Lung (tissue), 12 donors: ENCODE results near the gene EBF3. TPM values are rescaled to one million over a fixed set of nuclear protein-coding genes. Genes with fewer than 3 reads are reported as not detected.

ENCODE experiments used
- ATAC-seq: fragments of 200-7000 bp; cut with Tn5 transposase; one replicate; pipeline ENCODE4 v1.9.1; 2020; ENCODE audit warnings: moderate number of reproducible peaks; ENCODE audit not compliant: insufficient read depth, low FRiP score
- DNase-seq, 3 donors: peaks; one replicate each; pipeline ENCODE4 v3.0.0-alpha.2; 2013 to 2017
- H3K27ac ChIP-seq, 2 donors: one replicate each; pipeline ENCODE4 v1.5.1; 2013; ENCODE audit warnings: mild to moderate bottlenecking in 2 of 2, moderate library complexity in 2 of 2, control low read depth in 1 of 2, inconsistent platforms in 1 of 2, low read depth in 1 of 2, low read length in 1 of 2
- H3K27me3 ChIP-seq, 3 donors: one replicate each; pipeline ENCODE4 v1.5.1; 2013; ENCODE audit warnings: low read length in 2 of 3; ENCODE audit not compliant: control insufficient read depth in 3 of 3, insufficient read depth in 3 of 3
- H3K36me3 ChIP-seq, 4 donors: one replicate each; pipeline ENCODE4 v1.5.1; 2013; ENCODE audit warnings: low read length in 4 of 4, mild to moderate bottlenecking in 1 of 4, moderate library complexity in 1 of 4; ENCODE audit not compliant: control insufficient read depth in 4 of 4, insufficient read depth in 4 of 4
- H3K4me1 ChIP-seq, 5 donors: one replicate each; pipeline ENCODE4 v1.5.1; 2013; ENCODE audit warnings: low read length in 5 of 5, mild to moderate bottlenecking in 2 of 5, moderate library complexity in 1 of 5; ENCODE audit not compliant: control insufficient read depth in 5 of 5, insufficient read depth in 5 of 5
- H3K4me3 ChIP-seq: one replicate; pipeline ENCODE4 v1.5.1; 2013; ENCODE audit warnings: mild to moderate bottlenecking, control low read depth, moderate library complexity
- H3K9ac ChIP-seq, 2 donors: one replicate each; pipeline ENCODE4 v1.5.1; 2013; ENCODE audit warnings: low read length in 2 of 2, control low read depth in 1 of 2; ENCODE audit not compliant: insufficient read depth in 1 of 2
- H3K9me3 ChIP-seq, 4 donors: one replicate each; pipeline ENCODE4 v1.5.1; 2013; ENCODE audit warnings: low read length in 3 of 4, mild to moderate bottlenecking in 1 of 4, moderate library complexity in 1 of 4; ENCODE audit not compliant: control insufficient read depth in 4 of 4, insufficient read depth in 3 of 4
- WGBS, 2 donors: extraction: QIAGEN DNeasy Blood & Tissue Kit; methylation state at CpG; one replicate each; pipeline ENCODE4 v1.1.7; 2013; 5-methylcytosine and 5-hydroxymethylcytosine counted together
- polyA plus RNA-seq, 2 donors: library from polyadenylated mRNA; stranded (reverse); fragments of 200-250 nt; gene quantifications; one replicate each; pipeline ENCODE4 v1.2.1, GENCODE V29; 2013
- total RNA-seq, 2 donors: library from RNA; depleted of rRNA in 1 of 2; stranded (reverse); fragments of >200 nt in 1 of 2; gene quantifications; one replicate each; pipeline ENCODE4 v1.2.1, GENCODE V29; 2014 to 2021
- TF ChIP-seq, protein P1 (sequence below): IDR thresholded peaks from 2 replicates; pipeline ENCODE4 v1.5.1; 2012; ENCODE audit warnings: mild to moderate bottlenecking; ENCODE audit errors: control extremely low read depth, extremely low read depth
- donor health status: control.
- donor health status: control.
- donor health status: Bipolar disorder and iron deficiency.
- donor health status: healthy.
- donor health status: DM: yes; HTN: yes; CAD: no.

Gene EBF3
- total and polyA plus RNA-seq, 4 donors: 0.06 to 1.1 (median 0.08) TPM; not detected in 1

DNA sequence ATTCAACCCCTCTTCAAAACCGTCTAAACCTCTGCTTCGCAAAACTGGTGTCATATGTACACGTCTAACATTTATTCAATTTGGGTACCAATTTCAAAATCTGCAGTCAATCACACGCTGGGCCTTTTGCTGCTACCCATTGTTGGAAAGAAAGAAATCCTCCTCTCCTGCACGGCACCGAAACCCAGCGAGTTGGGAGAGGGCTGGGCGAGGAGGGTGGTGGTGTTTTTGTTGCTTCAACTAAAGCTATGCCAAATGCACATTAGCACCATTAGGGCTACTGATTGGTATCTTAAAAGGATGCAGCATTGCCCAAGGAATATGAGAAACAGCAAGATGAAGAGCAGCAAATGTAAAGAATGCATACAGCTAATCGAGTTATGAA is 7.8 kb downstream of the EBF3 start:
- Histone ChIP-seq H3K9me3 (peaks cover 0 to 7% (median 0%) of the 10 kb centered on the region in 4 donors), H3K36me3 (no peaks in the 10 kb centered on the region), H3K27me3 (peaks cover 26 to 78% (median 76%) of the 10 kb centered on the region in 3 donors), H3K27ac (peak overlapping the region in 1 of 2 donors; percentile 71), H3K4me1 (peaks cover 0 to 10% (median 0%) of the 10 kb centered on the region in 5 donors), H3K9ac (no peak overlapping the region), H3K4me3 (no peak overlapping the region)
- ATAC-seq: no peak
- WGBS, 2 donors: 30 to 35% methylated on average over 9 of the region's 9 CpGs
- peak in 1 of 3 donors; percentile 1 for DNase-seq
- TF ChIP-seq, protein P1, sequence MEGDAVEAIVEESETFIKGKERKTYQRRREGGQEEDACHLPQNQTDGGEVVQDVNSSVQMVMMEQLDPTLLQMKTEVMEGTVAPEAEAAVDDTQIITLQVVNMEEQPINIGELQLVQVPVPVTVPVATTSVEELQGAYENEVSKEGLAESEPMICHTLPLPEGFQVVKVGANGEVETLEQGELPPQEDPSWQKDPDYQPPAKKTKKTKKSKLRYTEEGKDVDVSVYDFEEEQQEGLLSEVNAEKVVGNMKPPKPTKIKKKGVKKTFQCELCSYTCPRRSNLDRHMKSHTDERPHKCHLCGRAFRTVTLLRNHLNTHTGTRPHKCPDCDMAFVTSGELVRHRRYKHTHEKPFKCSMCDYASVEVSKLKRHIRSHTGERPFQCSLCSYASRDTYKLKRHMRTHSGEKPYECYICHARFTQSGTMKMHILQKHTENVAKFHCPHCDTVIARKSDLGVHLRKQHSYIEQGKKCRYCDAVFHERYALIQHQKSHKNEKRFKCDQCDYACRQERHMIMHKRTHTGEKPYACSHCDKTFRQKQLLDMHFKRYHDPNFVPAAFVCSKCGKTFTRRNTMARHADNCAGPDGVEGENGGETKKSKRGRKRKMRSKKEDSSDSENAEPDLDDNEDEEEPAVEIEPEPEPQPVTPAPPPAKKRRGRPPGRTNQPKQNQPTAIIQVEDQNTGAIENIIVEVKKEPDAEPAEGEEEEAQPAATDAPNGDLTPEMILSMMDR: no peak

DNA sequence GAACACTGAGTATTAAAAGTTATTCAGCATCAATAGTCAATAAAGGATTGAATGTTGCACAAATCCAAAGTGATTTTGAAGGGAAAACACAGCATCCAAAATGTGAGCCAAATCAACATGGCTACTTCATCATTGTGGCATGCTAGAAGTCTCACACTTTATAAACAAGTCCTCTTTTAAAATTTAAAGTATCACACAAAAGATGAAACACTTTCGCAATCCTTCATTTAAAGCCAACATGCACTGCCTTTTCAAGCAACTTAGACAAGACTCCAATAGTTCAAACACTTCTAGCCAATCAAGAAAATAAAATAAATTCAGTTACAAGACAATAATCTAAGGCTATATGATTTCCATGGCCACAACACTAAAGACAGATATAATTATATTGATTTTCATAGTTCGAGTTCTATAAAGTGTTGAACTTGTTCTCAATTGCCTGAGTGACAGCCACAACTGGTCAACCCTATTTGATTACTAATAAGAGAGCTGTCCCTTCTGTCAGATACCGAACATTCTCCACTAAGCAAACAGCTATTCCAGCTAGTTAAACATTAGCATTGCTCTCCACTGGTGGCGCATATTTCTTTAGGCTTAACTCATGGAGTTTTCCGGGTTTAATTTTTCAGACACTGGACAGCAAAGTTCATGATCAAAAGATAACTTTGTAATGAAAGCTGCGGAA is 8.3 kb downstream of the EBF3 start:
- Histone ChIP-seq H3K27me3 (peaks cover 21 to 73% (median 71%) of the 10 kb centered on the region in 3 donors), H3K9ac (no peak overlapping the region), H3K36me3 (no peaks in the 10 kb centered on the region), H3K4me3 (no peak overlapping the region), H3K27ac (peak overlapping the region in 1 of 2 donors; percentile 71), H3K4me1 (peaks cover 0 to 10% (median 0%) of the 10 kb centered on the region in 5 donors), H3K9me3 (peaks cover 0 to 10% (median 0%) of the 10 kb centered on the region in 4 donors)
- TF ChIP-seq, protein P1: no peak
- ATAC-seq: no peak
- DNase-seq: peak in 2 of 3 donors; percentile 43 to 44
- WGBS, 2 donors: 45 to 48% methylated on average over 6 of the region's 6 CpGs

DNA sequence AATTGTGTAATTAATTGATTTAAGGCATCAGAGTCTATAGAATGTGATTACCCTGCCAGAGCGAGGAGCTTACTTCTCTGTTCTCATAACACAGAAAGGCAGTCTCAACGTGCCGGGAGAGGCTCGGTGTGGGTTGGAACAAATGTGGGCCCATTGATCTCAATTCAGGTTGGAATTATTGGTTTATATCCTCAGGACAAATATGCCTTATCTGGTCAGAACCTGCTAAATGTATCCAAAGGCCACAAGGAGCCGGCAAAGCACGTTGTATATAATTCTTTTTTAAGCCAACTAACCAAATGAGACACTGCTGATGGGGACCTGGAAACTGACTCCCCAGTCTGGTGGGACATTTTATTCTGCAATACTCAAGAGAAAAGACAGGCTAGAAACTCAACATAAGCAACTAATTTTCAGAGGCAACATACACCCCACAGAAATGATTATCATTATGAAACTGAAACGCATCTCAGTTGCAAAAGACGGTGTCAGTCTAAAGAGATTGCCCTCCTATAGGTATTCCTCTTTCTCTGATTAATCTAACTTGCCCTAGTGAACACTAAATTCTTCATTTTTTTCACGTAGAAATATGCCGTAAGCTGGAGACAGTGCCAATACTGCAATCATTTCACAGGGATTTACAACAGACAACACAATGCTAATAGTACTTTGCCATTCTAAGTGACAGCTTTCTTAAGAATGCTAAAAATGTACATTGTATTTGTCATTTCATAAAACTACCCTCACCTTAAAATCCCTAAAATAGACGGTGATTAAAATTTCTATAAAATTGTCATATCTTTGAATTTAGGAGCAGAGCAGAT is 9.4 kb downstream of the EBF3 start:
- Histone ChIP-seq H3K27me3 (peaks cover 14 to 69% (median 61%) of the 10 kb centered on the region in 3 donors), H3K27ac (peak overlapping the region in 1 of 2 donors; percentile 52), H3K4me3 (no peak overlapping the region), H3K9ac (no peak overlapping the region), H3K9me3 (peaks cover 0 to 10% (median 0%) of the 10 kb centered on the region in 4 donors), H3K36me3 (no peaks in the 10 kb centered on the region), H3K4me1 (peaks cover 0 to 9% (median under 1%) of the 10 kb centered on the region in 5 donors)
- DNase-seq: no peak
- TF ChIP-seq, protein P1: no peak
- 82 to 88% methylated on average over 11 of the region's 11 CpGs for WGBS, 2 donors
- ATAC-seq: no peak
